GM12878 (cell line): ENCODE results near the gene CXCL13. TPM values are rescaled to one million over a fixed set of nuclear protein-coding genes. Genes with fewer than 3 reads are reported as not detected.

Source experiments
- ATAC-seq: fragments of 200-7000 bp; cut with Tn5 transposase; 3 replicates; pipeline ENCODE4 v1.9.1; 2020; ENCODE audit warnings: mild to moderate bottlenecking, moderate library complexity
- BruUV-seq: library from RNA; stranded (reverse); fragments of 400-500 nt; replicated peaks from 2 replicates; lab custom pipeline; 2021; lab: Mats Ljungman, UMichigan
- CTCF ChIA-PET: fragments of 300-600 bp; sonication (Branson Sonifier 250); formaldehyde crosslinking; extraction: SDS; loops from one replicate; lab custom pipeline; 2021; ENCODE audit warnings: inconsistent platforms; lab: Yijun Ruan, JAX
- POLR2A ChIA-PET: fragments of 350-600 bp; formaldehyde crosslinking; extraction: SDS; loops from one replicate; lab custom pipeline; 2021; ENCODE audit warnings: inconsistent platforms; lab: Charles Lee
- RAD21 ChIA-PET: fragments of 300-600 bp; sonication (Branson Sonifier 250); formaldehyde crosslinking; loops from one replicate; lab custom pipeline; 2023; ENCODE audit warnings: antibody characterized with exemption; ENCODE audit not compliant: unreplicated experiment; lab: Charles Lee
- SMC1A ChIA-PET: fragments of 300-600 bp; sonication (Branson Sonifier 250); formaldehyde crosslinking; loops from one replicate; lab custom pipeline; 2023; ENCODE audit not compliant: unreplicated experiment, uncharacterized antibody; lab: Charles Lee
- DNase-seq: peaks from one replicate; pipeline ENCODE4 v3.0.0-alpha.2; 2011; ENCODE audit warnings: low read depth, low spot score
- FAIRE-seq: peaks from 3 replicates; lab custom pipeline; 2011; peaks lifted over from hg19 to GRCh38; lab: Jason Lieb, UNC
- H2AFZ ChIP-seq: 2 replicates; pipeline ENCODE4 v1.6.0; 2011; ENCODE audit warnings: low read depth, low read length, control low read depth; ENCODE audit not compliant: control insufficient read depth
- H3K27ac ChIP-seq: 2 replicates; pipeline ENCODE4 v1.5.1; 2011; ENCODE audit warnings: control low read depth; ENCODE audit not compliant: control insufficient read depth, insufficient read depth
- H3K27me3 ChIP-seq, 2 experiments: replicated peaks in 1 of 2; 2 replicates each; pipeline versions ENCODE4 v1.6.0 to v1.6.1; 2011; ENCODE audit warnings: low read length in 1 of 2; ENCODE audit not compliant: control insufficient read depth in 2 of 2, insufficient read depth in 2 of 2
- H3K36me3 ChIP-seq, 2 experiments: 2 replicates each; pipeline ENCODE4 v1.5.1; 2011; ENCODE audit warnings: low read length in 1 of 2; ENCODE audit not compliant: control insufficient read depth in 2 of 2, insufficient read depth in 2 of 2
- H3K4me1 ChIP-seq: 2 replicates; pipeline ENCODE4 v1.6.1; 2011; ENCODE audit warnings: mild to moderate bottlenecking, low read length, moderate library complexity, mixed read lengths; ENCODE audit not compliant: control insufficient read depth, insufficient read depth
- H3K4me2 ChIP-seq: 2 replicates; pipeline ENCODE4 v1.6.0; 2011; ENCODE audit warnings: control low read depth; ENCODE audit not compliant: control insufficient read depth, insufficient read depth
- H3K4me3 ChIP-seq: fragments of 200-600 bp; sonication (generic); 2 replicates; pipeline ENCODE4 v1.5.1; 2016
- H3K79me2 ChIP-seq: 2 replicates; pipeline ENCODE4 v1.6.0; 2011; ENCODE audit warnings: low read length; ENCODE audit not compliant: control insufficient read depth, insufficient read depth
- H3K9ac ChIP-seq: 2 replicates; pipeline ENCODE4 v1.8.0; 2011; ENCODE audit warnings: low read length, control low read depth, mixed read lengths; ENCODE audit not compliant: control insufficient read depth, insufficient read depth
- H3K9me3 ChIP-seq: replicated peaks from 3 replicates; pipeline ENCODE4 v1.5.1; 2011; ENCODE audit warnings: mild to moderate bottlenecking, low read length; ENCODE audit not compliant: control insufficient read depth, insufficient read depth
- H4K20me1 ChIP-seq: 2 replicates; pipeline ENCODE4 v1.6.0; 2011; ENCODE audit not compliant: control insufficient read depth, insufficient read depth
- CHD4 ChIP-seq: fragments of 200-600 bp; sonication (generic); IDR thresholded peaks from 2 replicates; pipeline ENCODE4 v1.6.1; 2016; ENCODE audit warnings: mild to moderate bottlenecking
- E2F8 ChIP-seq: fragments of 450-650 bp; IDR thresholded peaks from 2 replicates; pipeline ENCODE4 v1.6.1; 2018; ENCODE audit warnings: mild to moderate bottlenecking, low read depth, moderate library complexity; ENCODE audit not compliant: partially characterized antibody
- ELK1 ChIP-seq: IDR thresholded peaks from 2 replicates; pipeline ENCODE4 v1.6.1; 2012; ENCODE audit warnings: low read depth, low read length, improper control_type of control experiment
- ESRRA ChIP-seq: IDR thresholded peaks from 2 replicates; pipeline ENCODE4 v1.6.1; 2012; ENCODE audit warnings: mild to moderate bottlenecking, low read length, improper control_type of control experiment
- HCFC1 ChIP-seq: fragments of 150-350 bp; IDR thresholded peaks from 2 replicates; pipeline ENCODE4 v1.6.1; 2014; ENCODE audit warnings: low read length
- MLLT1 ChIP-seq: fragments of 450-650 bp; IDR thresholded peaks from 2 replicates; pipeline ENCODE4 v1.6.1; 2016; ENCODE audit warnings: mild to moderate bottlenecking
- NFXL1 ChIP-seq: fragments of 450-650 bp; IDR thresholded peaks from 2 replicates; pipeline ENCODE4 v1.6.1; 2017; ENCODE audit warnings: antibody characterized with exemption, mild to moderate bottlenecking, borderline replicate concordance
- REST ChIP-seq: IDR thresholded peaks from 2 replicates; pipeline ENCODE4 v1.6.1; 2012; ENCODE audit warnings: mild to moderate bottlenecking, low read depth, low read length
- STAT3 ChIP-seq: IDR thresholded peaks from 2 replicates; pipeline ENCODE4 v1.6.1; 2011; ENCODE audit warnings: low read depth, low read length, improper control_type of control experiment
- ZNF687 ChIP-seq: fragments of 450-650 bp; IDR thresholded peaks from 2 replicates; pipeline ENCODE4 v1.6.1; 2017; ENCODE audit warnings: mild to moderate bottlenecking, moderate library complexity
- in situ Hi-C: fragments of 300-500 bp; cut with MboI; formaldehyde crosslinking; loops from 9 replicates; pipeline ENCODE4 v1.14.3; 2018; ENCODE audit warnings: mixed read lengths
- intact Hi-C: fragments of 100-400 bp; cut with micrococcal nuclease; formaldehyde crosslinking; loops from one replicate; pipeline ENCODE4 v1.14.2; 2022; ENCODE audit not compliant: unreplicated experiment
- polyA plus RNA-seq, 11 experiments: library from polyadenylated mRNA; depleted of rRNA in 4 of 11; unstranded in 6 of 11; stranded (reverse) in 5 of 11; fragments of >200 nt; fragmentation: Nextera tagmentation in 4 of 11; fragmentation: Illumina TruSeq in 1 of 11; extraction: Ambion mirVana in 4 of 11; extraction: Trizol in 1 of 11; gene quantifications; 1 replicate in 1 of 11; 2 replicates in 10 of 11; pipeline versions ENCODE4 v1.2.1 to v1.2.3, GENCODE V29; 2011 to 2016; ENCODE audit warnings: inconsistent platforms in 2 of 11, missing spikeins in 2 of 11, low read depth in 1 of 11
- total RNA-seq, 4 experiments: library from RNA; depleted of rRNA in 3 of 4; stranded (reverse); fragments of >200 nt in 3 of 4; fragmentation: Illumina TruSeq in 1 of 4; extraction: Trizol in 1 of 4; gene quantifications; 2 replicates each; pipeline versions ENCODE4 v1.2.1 to v1.2.3, GENCODE V29; 2013 to 2021

Gene CXCL13
- total and polyA plus RNA-seq, 10 of the 15 experiments (the other 5 are each of a cell fraction or from before 2014, with no cell fraction given), result 0.05 to 0.16 TPM; not detected in 8

GRCh38 chr4:77621254-77621653 lies 15.6 kb downstream of the CXCL13 start:
- no peak overlapping the region for H2AFZ ChIP-seq
- no TSS peak for BruUV-seq
- intact Hi-C loops, result no loop called here
- TF ChIP-seq NFXL1 (no peak), CHD4 (no peak), ZNF687 (no peak), STAT3 (no peak), E2F8 (no peak), MLLT1 (no peak), ELK1 (no peak), HCFC1 (no peak), ESRRA (no peak), REST (no peak)

More at GRCh38 chr4:77621254-77621653, 15.6 kb downstream of the CXCL13 start:
- ChIA-PET RAD21 (interaction anchor here (0.8 to 1.4 kb wide), 2 partner anchors 9 to 20 kb away, joined by 3 read pairs; no protein-coding TSS in a partner anchor), POLR2A (no interaction called here), CTCF (interaction anchor here (0.6 to 3.1 kb wide), 6 partner anchors 8 to 328 kb away, joined by 3 to 23 read pairs (median 8); partner anchors contain the start of gene CXCL13), SMC1A (interaction anchor here (1.0 to 1.1 kb wide), 2 partner anchors 9 to 11 kb away, joined by 3 read pairs; no protein-coding TSS in a partner anchor)
- Histone ChIP-seq H3K79me2 (no peaks in the 10 kb centered on the region), H3K4me3 (no peak overlapping the region), H3K27me3 (peaks cover 0 to 3% of the 10 kb centered on the region in 2 experiments; a peak in 2 of 4 replicates), H3K36me3 (no peaks in the 10 kb centered on the region), H3K4me1 (no peaks in the 10 kb centered on the region), H3K27ac (no peak overlapping the region), H3K9ac (no peak overlapping the region), H3K9me3 (no peaks in the 10 kb centered on the region), H3K4me2 (no peak overlapping the region), H4K20me1 (no peaks in the 10 kb centered on the region)
- DNase-seq (no peak), ATAC-seq (no peak), FAIRE-seq (no peak)
- in situ Hi-C loops, result loop anchor here (10.0 kb wide), 1 partner anchor 246 kb away; no protein-coding TSS in a partner anchor
